Naive thymus-derived CD8-positive, alpha-beta T cell (primary cell): Measurements from ENCODE around the gene MYBL2. TPM values are rescaled to one million over a fixed set of nuclear protein-coding genes. Genes with fewer than 3 reads are reported as not detected.
A peak's percentile ranks its signal among the peaks of the same experiment; 100 is the strongest.
"Not testable (repeated sequence)": the region's sequence is repeated elsewhere in the genome, so short reads cannot be mapped to it uniquely, and the experiment has no call there.

Experiments used
- ATAC-seq, 2 donors: fragments of 150-1000 bp; cut with Tn5 transposase in 1 of 2; sonication (Bioruptor Pico), chemical (Tn5 transposase) in 1 of 2; 1 replicate in 1 of 2; 2 replicates in 1 of 2; pipeline ENCODE4 v1.10.0; 2021; ENCODE audit warnings: mild to moderate bottlenecking in 2 of 2, moderate library complexity in 2 of 2
- POLR2A ChIA-PET: fragments of 350-600 bp; sonication (Branson Sonifier 250); formaldehyde crosslinking; loops from one replicate; lab custom pipeline; 2021; ENCODE audit warnings: antibody characterized with exemption; lab: Charles Lee
- DNase-seq, 10 donors: peaks; one replicate each; pipeline versions ENCODE4 v3.0.0 to v3.0.0-alpha.2; 2020 to 2022
- H3K27ac Mint-ChIP-seq, 10 donors: one replicate each; pipeline ENCODE4 v1.8.0; 2020 to 2022; ENCODE audit warnings: mild to moderate bottlenecking in 10 of 10, mixed read lengths in 10 of 10, moderate library complexity in 4 of 10, inconsistent platforms in 1 of 10
- H3K27me3 Mint-ChIP-seq, 5 donors: one replicate each; pipeline ENCODE4 v1.8.0; 2021 to 2022; ENCODE audit warnings: mixed read lengths in 5 of 5
- H3K36me3 Mint-ChIP-seq, 3 donors: one replicate each; pipeline ENCODE4 v1.8.0; 2020 to 2022; ENCODE audit warnings: mixed read lengths in 3 of 3, mild to moderate bottlenecking in 2 of 3, inconsistent platforms in 1 of 3
- H3K4me1 Mint-ChIP-seq, 4 donors: one replicate each; pipeline ENCODE4 v1.8.0; 2021 to 2022; ENCODE audit warnings: mixed read lengths in 4 of 4
- H3K4me3 Mint-ChIP-seq, 10 donors: one replicate each; pipeline ENCODE4 v1.8.0; 2020 to 2022; ENCODE audit warnings: mild to moderate bottlenecking in 10 of 10, mixed read lengths in 10 of 10, moderate library complexity in 6 of 10, inconsistent platforms in 1 of 10
- H3K9me3 Mint-ChIP-seq, 9 donors: one replicate each; pipeline ENCODE4 v1.8.0; 2020 to 2022; ENCODE audit warnings: mixed read lengths in 9 of 9, mild to moderate bottlenecking in 3 of 9, inconsistent platforms in 1 of 9, moderate library complexity in 1 of 9
- polyA plus RNA-seq, 3 donors: library from polyadenylated mRNA; unstranded; fragments of 300-500 nt; fragmentation: Illumina TruSeq; gene quantifications; one replicate each; pipeline ENCODE4 v1.2.3, GENCODE V29; 2021
- total RNA-seq, 8 experiments: library from RNA in 2 of 8; stranded (reverse) in 2 of 8; gene quantifications; one replicate each; pipeline ENCODE4 v1.2.3 and lab custom pipeline; 2021 to 2026

MYBL2 gene
- total and polyA plus RNA-seq, 5 experiments from 2014 or later: 0.07 to 0.27 (median 0.13) TPM; not detected in 2

GRCh38 chr20:43744966-43745730, 78.2 kb downstream of the MYBL2 start:
- H3K27me3 Mint-ChIP-seq: peaks cover 0 to 3% (median 0%) of the 10 kb centered on the region in 5 donors
- peaks cover 8 to 28% (median 15%) of the 10 kb centered on the region in 4 donors for H3K4me1 Mint-ChIP-seq
- no peaks in the 10 kb centered on the region for H3K9me3 Mint-ChIP-seq
- peak overlapping the region in 4 of 10 donors; percentile 31 to 66 (median 46) for H3K27ac Mint-ChIP-seq
- POLR2A ChIA-PET: interaction anchor here (1.1 kb wide), 1 partner anchor 26 kb away, joined by 3 read pairs; no protein-coding TSS in a partner anchor
- H3K36me3 Mint-ChIP-seq: no peaks in the 10 kb centered on the region
- DNase-seq: peak in 1 of 10 donors; percentile 29
- ATAC-seq: peak in 1 of 2 donors; percentile 36
- H3K4me3 Mint-ChIP-seq: peak overlapping the region in 4 of 10 donors; percentile 14 to 48 (median 35)

GRCh38 chr20:43746344-43747137, 79.6 kb downstream of the MYBL2 start:
- ATAC-seq: no peak
- H3K36me3 Mint-ChIP-seq: no peaks in the 10 kb centered on the region
- peaks cover 0 to 13% (median 10%) of the 10 kb centered on the region in 5 donors for H3K27me3 Mint-ChIP-seq
- H3K4me3 Mint-ChIP-seq: no peak overlapping the region
- peaks cover 20 to 40% (median 23%) of the 10 kb centered on the region in 4 donors for H3K4me1 Mint-ChIP-seq
- no peaks in the 10 kb centered on the region for H3K9me3 Mint-ChIP-seq
- H3K27ac Mint-ChIP-seq: peak overlapping the region in 4 of 10 donors; percentile 13 to 86 (median 42)
- DNase-seq: no peak
- POLR2A ChIA-PET: no interaction called here

GRCh38 chr20:43748274-43748673, 81.4 kb downstream of the MYBL2 start:
- DNase-seq (no peak), ATAC-seq (no peak)
- H3K27me3 Mint-ChIP-seq: peaks cover 0 to 15% (median 10%) of the 10 kb centered on the region in 5 donors
- H3K9me3 Mint-ChIP-seq: no peaks in the 10 kb centered on the region
- POLR2A ChIA-PET: no interaction called here
- peaks cover 19 to 57% (median 26%) of the 10 kb centered on the region in 4 donors for H3K4me1 Mint-ChIP-seq
- no peak overlapping the region for H3K4me3 Mint-ChIP-seq
- H3K27ac Mint-ChIP-seq: peak overlapping the region in 1 of 10 donors; percentile 4
- H3K36me3 Mint-ChIP-seq: no peaks in the 10 kb centered on the region

- ATAC-seq: peak; percentile 78 to 93
- Mint-ChIP-seq H3K27ac (peak overlapping the region in 7 of 10 donors; percentile 20 to 78 (median 53)), H3K9me3 (no peaks in the 10 kb centered on the region), H3K27me3 (peaks cover 0 to 18% (median 10%) of the 10 kb centered on the region in 5 donors), H3K4me1 (peaks cover 19 to 52% (median 25%) of the 10 kb centered on the region in 4 donors), H3K4me3 (peak overlapping the region in 3 of 10 donors; percentile 23 to 47 (median 42)), H3K36me3 (no peaks in the 10 kb centered on the region)
- peak; percentile 46 to 87 (median 77) for DNase-seq
- POLR2A ChIA-PET: interaction anchor here (0.5 kb wide), 1 partner anchor 83 kb away, joined by 8 read pairs; no protein-coding TSS in a partner anchor
Measured at GRCh38 chr20:43749734-43750294, 82.9 kb downstream of the MYBL2 start.

DNA sequence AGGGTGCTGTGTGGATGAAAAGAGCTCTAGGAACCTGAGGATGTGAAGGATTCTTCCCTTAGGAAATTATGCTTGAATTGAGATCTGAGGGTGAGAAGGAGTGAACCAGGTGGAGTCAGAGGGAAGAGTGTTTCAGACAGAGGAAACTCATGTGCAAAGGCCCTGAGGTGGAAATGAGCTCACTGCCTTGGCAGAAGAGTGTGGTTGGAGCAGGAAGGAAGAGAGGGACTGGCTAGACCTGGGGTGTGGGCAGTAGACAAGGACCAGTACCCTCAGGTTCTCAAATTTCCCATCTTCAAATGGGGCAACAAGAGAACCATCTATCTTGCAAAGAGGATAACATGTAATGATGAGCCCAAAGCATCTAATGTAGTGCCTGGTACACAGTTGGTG, 83.9 kb downstream of the MYBL2 start:
- POLR2A ChIA-PET: no interaction called here
- DNase-seq: no peak
- Mint-ChIP-seq H3K9me3 (no peaks in the 10 kb centered on the region), H3K4me1 (peaks cover 19 to 45% (median 22%) of the 10 kb centered on the region in 4 donors), H3K27ac (peak overlapping the region in 5 of 10 donors; percentile 37 to 68 (median 50)), H3K4me3 (no peak overlapping the region), H3K27me3 (peaks cover 0 to 21% (median 10%) of the 10 kb centered on the region in 5 donors), H3K36me3 (no peaks in the 10 kb centered on the region)
- no peak for ATAC-seq

DNA sequence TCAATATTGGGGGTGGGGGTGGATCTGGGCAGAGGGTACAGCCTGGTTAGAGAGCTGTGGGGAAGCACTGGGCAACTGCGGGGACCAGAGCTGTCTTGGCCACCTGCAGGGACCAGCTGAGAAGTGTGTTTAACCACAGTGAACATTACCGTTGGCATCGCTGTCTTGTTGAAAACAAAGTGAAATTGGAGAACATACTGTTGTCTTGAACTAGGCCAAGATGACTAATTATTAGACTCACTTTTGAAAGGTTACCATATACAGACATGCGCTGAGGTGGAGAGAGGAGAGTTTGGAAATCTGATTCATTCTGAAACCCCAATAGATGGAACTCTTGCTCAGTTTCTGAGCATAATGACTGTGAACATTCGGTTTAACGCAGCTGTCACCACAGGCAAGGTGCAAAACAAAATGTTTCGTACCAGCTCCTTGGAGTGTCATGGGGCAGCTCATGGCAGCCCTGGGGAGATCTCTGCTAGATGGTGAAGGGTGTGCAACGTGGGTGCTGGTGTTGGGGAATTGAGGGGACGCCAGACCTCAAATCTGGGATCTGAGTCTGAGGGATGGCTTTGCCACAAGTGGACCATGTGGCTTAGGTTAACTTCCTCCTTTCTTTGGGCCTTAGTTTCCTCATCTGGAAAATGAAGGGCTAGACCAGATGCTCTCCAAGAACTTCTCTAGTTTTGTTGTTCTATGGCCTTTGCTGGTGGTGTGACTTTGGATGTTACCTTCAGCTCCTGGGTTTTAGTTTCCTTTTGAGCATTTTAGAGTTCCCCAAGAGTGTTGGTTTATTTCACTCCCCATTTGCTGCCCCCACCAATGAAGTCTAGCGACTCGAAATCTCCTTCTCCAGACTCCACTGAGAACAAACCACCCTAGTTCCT, 84.5 kb downstream of the MYBL2 start:
- DNase-seq (no peak), ATAC-seq (peak in 1 of 2 donors; percentile 18)
- H3K9me3 Mint-ChIP-seq: no peaks in the 10 kb centered on the region
- peak overlapping the region in 6 of 10 donors; percentile 25 to 68 (median 46) for H3K27ac Mint-ChIP-seq
- peaks cover 16 to 39% (median 20%) of the 10 kb centered on the region in 4 donors for H3K4me1 Mint-ChIP-seq
- no peaks in the 10 kb centered on the region for H3K36me3 Mint-ChIP-seq
- H3K27me3 Mint-ChIP-seq: peaks cover 0 to 21% (median 10%) of the 10 kb centered on the region in 5 donors
- peak overlapping the region in 2 of 10 donors; percentile 3 to 15 for H3K4me3 Mint-ChIP-seq
- POLR2A ChIA-PET: no interaction called here

- ATAC-seq (no peak), DNase-seq (no peak)
- Mint-ChIP-seq H3K4me1 (peaks cover 16 to 37% (median 19%) of the 10 kb centered on the region in 4 donors), H3K9me3 (no peaks in the 10 kb centered on the region), H3K36me3 (no peaks in the 10 kb centered on the region), H3K27ac (no peak overlapping the region), H3K4me3 (no peak overlapping the region), H3K27me3 (peaks cover 0 to 20% (median 10%) of the 10 kb centered on the region in 5 donors)
- POLR2A ChIA-PET: no interaction called here
Measured at GRCh38 chr20:43752051-43752360, 85.1 kb downstream of the MYBL2 start.

- peaks cover 0 to 17% (median 10%) of the 10 kb centered on the region in 5 donors for H3K27me3 Mint-ChIP-seq
- no peak overlapping the region for H3K4me3 Mint-ChIP-seq
- no peaks in the 10 kb centered on the region for H3K9me3 Mint-ChIP-seq
- peaks cover 16 to 37% (median 19%) of the 10 kb centered on the region in 4 donors for H3K4me1 Mint-ChIP-seq
- DNase-seq (no peak), ATAC-seq (peak in 1 of 2 donors; percentile 23)
- H3K36me3 Mint-ChIP-seq: no peaks in the 10 kb centered on the region
- peak overlapping the region in 1 of 10 donors; percentile 55 for H3K27ac Mint-ChIP-seq
- POLR2A ChIA-PET: no interaction called here
Measured at GRCh38 chr20:43752561-43753301, 85.8 kb downstream of the MYBL2 start.

DNA sequence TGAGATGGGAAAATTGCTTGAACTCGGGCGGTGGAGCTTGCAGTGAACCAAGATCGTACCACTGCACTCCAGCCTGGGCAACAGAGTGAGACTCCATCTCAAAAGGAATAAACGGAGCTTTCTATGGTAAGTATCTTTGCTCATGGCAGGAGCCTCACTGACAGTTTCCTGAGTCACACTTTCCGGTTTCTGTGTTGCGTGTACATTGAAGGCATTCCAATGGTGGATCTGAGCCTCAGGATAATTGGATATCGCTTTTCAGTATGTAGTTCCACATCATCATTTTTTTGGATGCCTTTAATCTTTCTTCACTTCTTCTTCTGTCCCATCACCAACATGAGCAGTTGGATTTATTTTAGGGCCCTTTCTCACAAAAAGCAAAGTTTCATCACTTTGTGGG, 88.5 kb downstream of the MYBL2 start:
- DNase-seq: no peak
- Mint-ChIP-seq H3K27me3 (peaks cover 0 to 20% (median 10%) of the 10 kb centered on the region in 5 donors), H3K36me3 (no peaks in the 10 kb centered on the region), H3K4me3 (no peak overlapping the region), H3K27ac (no peak overlapping the region), H3K9me3 (no peaks in the 10 kb centered on the region), H3K4me1 (peaks cover 10 to 26% (median 12%) of the 10 kb centered on the region in 4 donors)
- ATAC-seq: no peak
- POLR2A ChIA-PET: no interaction called here

GRCh38 chr20:43755851-43756250, 88.9 kb downstream of the MYBL2 start:
- DNase-seq (no peak), ATAC-seq (no peak)
- POLR2A ChIA-PET: no interaction called here
- Mint-ChIP-seq H3K27me3 (peaks cover 0 to 17% (median 7%) of the 10 kb centered on the region in 5 donors), H3K4me3 (no peak overlapping the region), H3K36me3 (no peaks in the 10 kb centered on the region), H3K9me3 (no peaks in the 10 kb centered on the region), H3K27ac (no peak overlapping the region), H3K4me1 (peaks cover 7 to 23% (median 9%) of the 10 kb centered on the region in 4 donors)

GRCh38 chr20:43757888-43758287, 91.0 kb downstream of the MYBL2 start:
- H3K27me3 Mint-ChIP-seq, DNase-seq, H3K36me3 Mint-ChIP-seq, H3K9me3 Mint-ChIP-seq, ATAC-seq, H3K27ac Mint-ChIP-seq, H3K4me1 Mint-ChIP-seq, POLR2A ChIA-PET, H3K4me3 Mint-ChIP-seq: not testable (repeated sequence)
